ENCODE data around the gene RMI1.
"Not testable (repeated sequence)": the region's sequence is repeated elsewhere in the genome, so short reads cannot be mapped to it uniquely, and the experiment has no call there.

RMI1 gene

GRCh38 chr9:83980395-83981125 is at the start of gene RMI1:
Gene RMI1, plus strand, starts transcription at chr9:83980805. Its CDS starts 20,182 bp downstream, at chr9:84000987.
- peak; percentile 93 for DNase-seq (ENCODE audit: low spot score)

DNA sequence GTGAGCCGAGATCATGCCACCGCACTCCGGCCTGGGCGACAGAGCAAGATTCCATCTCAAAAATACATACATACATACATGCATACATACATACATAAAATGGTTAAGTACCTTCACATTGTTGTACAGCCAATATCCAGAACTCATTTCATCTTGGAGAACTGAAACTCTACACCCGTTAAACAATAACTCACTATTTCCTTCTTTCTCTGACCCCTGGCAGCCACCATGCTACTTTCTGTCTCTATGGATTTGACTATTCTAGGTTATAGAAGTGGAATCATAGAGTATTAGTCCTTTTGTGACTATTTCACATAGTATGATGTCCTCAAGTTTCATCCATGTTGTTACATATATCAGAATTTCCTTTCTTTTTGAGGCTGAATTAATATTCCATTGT is 49.7 kb upstream of the RMI1 start:
- no peak for DNase-seq (ENCODE audit: low spot score)

DNA sequence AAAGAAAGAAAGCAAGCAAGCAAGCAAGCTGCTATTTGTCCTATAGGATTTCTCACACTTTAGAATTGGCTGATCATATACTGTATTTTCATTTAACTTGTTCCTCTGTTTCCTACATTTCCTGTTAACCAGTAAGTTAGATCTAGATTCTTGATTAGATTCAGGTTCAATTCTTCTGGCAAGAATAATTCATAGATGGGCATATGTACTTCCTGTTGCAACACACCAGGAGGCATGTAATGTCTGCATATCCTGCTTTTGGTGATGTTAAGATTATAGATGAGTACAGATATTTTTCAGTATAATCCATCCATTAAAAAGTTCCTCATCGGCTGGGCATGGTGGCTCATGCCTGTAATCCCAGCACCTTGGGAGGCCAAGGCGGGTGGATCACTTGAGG is 48.6 kb upstream of the RMI1 start:
- no peak for DNase-seq (ENCODE audit: low spot score)

DNA sequence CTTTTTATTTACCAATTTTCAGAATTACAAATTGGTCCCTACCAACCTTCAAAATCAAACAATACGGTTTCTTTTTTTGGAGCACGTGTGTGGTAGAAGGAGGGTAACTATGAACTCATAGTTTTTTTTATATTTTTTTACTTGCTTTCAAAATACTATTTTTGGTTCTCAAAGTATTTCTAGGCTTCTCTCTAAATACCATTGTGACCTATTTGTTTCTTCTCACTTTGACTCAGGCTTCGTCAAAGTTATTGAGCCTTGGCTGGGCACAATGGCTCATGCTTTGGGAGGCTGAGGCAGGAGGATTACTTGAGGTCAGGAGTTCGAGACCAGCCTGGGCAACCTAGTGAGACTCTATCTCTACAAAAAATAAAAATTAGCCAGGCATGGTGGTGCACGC is 47.8 kb upstream of the RMI1 start:
- no peak for DNase-seq (ENCODE audit: low spot score)

- no peak for DNase-seq (ENCODE audit: low spot score)
Observed at GRCh38 chr9:83933790-83934189, 46.8 kb upstream of the RMI1 start.

DNA sequence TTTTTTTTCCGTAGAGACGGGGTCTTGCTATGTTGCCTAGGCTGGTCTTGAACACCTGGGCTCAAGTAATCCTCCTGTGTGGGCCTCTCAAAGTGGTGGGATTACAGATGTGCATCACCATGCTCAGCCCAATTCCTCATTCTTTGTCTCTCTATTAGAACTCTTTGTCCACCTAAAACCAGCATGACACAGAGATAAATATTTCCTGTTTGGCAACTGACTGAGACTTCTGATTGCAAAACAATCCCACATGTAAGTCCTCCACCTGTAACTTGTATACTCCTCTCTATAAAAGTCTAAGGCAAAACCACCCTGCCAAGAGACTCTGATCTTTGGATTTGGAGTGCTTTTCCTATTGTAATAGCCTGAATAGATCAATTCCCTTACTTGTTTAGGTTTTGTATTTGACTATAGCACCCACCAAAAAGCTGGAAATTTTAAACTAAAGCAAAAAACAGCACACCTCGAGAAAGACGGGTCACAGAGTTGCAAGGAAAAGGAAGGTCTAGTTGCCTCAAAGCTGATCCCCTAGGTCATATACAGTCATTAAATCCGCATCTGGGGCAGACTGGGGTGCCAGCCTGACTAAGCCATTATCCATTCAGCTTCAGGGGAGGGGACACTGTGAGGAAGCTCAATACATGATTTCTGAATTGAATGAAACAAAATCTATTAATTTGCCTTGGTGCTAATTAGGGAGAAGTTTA is 45.9 kb upstream of the RMI1 start:
- no peak for DNase-seq (ENCODE audit: low spot score)

DNA sequence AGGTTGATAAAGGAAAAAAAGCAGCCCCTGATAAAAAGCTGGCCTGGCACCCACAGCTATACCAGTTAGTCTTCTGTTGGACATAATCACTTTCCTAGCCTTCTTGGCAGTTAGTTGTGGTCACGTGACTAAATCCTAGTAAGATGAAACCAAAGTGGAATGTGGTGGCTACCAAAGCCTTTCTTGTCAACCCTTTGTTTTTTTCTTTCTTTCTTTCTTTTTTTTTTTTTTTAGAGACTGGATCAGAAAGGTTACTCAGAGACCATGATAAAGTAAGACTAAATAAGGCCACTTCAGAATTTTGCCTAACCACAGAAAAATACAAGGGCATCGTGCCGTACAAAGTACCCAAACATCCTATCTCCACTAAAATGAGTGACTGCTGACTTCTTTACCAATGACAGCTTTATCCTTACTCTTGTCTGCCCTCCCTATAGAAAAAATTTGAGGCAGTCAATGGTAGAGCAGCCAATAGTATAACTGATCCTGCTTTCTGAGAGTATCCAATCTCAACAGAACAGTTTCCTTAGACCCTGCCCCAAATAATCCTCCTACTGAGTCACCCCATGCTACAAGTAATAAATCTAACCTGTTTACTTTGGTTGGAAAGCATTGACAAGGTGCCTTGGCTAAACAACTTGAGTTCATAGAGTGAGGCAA is 45.2 kb upstream of the RMI1 start:
- DNase-seq (ENCODE audit: low spot score) = no peak

DNA sequence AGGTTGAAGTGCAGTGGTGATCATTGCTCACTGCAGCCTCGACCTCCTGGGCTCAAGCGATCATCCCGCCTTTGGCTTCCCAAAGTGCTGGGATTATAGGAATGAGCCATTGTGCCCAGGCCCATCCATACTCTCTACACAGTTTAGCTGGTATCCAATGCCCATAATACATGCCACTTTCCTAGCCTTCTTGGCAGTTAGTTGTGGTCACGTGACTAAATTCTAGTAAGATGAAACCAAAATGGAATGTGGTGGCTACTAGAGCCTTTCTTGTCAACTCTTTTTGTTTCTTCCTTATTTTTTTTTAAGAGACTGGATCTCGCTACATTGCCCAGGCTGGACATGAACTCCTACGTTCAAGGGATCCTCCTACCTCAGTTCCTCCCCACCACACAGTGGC is 44.1 kb upstream of the RMI1 start:
- no peak for DNase-seq (ENCODE audit: low spot score)

DNA sequence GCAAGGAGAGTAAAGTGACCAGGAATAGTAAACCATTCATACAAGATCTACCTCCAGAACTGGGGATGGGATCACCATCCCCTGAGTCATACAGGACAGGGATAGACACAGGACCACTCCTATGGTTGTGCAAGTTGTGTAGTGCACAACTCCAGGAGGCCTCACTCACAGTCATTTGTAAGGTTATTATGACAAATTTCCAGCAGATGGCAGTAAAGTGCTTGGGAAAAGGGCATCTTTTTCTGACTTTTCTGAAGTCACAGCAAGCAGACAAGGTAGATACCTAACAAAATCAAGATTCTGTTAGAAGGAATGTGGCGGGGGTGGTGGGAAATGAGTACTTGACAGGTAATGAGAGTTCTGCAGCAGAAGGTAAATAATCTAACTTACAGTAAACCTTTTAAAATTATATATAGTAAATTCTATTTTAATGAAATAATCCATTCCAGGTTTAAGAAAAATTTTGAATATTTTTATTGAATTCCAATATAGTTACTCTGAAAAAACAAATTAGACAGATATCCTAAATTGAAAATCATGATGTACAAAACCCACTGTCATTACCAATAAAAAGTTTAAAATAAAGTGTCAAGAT is 42.6 kb upstream of the RMI1 start:
- DNase-seq (ENCODE audit: low spot score) = peak; percentile 69

- no peak for DNase-seq (ENCODE audit: low spot score)
Observed at GRCh38 chr9:83940590-83941303, 39.9 kb upstream of the RMI1 start.

DNA sequence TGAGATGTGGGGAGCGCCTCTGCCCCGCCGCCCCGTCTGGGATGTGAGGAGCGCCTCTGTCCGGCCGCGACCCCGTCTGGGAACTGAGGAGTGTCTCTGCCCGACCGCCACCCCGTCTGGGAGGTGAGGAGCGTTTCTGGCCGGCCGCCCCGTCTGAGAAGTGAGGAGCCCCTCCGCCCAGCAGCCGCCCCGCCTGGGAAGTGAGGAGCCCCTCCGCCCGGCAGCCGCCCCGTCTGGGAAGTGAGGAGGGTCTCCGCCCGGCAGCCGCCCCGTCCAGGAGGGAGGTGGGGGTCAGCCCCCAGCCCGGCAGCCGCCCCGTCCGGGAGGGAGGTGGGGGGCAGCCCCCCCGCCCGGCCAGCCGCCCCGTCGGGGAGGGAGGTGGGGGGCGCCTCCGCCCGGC is 32.5 kb upstream of the RMI1 start:
- not testable (repeated sequence) for DNase-seq (ENCODE audit: low spot score)

GRCh38 chr9:83956086-83956435 is 24.5 kb upstream of the RMI1 start:
- DNase-seq (ENCODE audit: low spot score) = no peak

DNA sequence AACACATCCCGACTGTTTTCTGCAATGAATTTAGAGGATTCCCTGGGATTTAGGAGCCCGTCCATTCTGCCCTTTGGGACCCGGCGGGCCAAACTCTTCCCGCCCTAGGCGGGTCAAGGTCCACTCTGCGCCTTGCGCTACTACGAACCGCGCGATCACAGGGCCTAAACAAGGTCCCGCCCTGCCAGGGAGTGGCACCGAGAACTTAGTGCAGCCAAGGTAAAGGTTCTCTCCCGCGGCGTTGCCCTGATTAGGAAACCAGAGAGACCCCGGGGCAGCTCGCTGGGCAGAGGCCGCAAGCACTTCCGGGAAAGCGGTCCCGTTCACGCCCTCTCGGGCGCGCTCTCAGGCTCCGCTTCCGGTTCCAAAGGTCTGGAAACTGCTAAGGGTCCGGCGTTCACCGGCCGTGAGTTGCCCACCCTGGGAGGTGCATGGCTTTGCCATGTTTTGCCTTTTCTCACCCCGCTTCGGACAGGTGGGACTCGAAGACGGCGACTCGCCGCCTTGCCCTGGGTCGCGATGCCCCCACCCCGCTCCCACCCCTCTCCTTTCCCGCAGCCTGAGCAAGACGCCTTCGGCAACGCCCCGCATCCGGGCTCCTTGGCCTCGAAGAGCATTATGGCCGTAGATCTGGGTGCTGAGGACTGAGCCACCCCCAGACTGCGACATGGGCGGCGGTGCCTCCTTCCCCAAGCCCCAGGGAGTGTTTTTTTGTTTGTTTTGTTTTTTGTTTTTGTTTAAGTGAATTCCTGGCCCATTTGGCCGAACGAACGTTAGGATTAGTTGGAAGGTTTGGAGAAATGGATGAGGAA is 24.0 kb upstream of the RMI1 start:
- DNase-seq (ENCODE audit: low spot score) = peak; percentile 51

DNA sequence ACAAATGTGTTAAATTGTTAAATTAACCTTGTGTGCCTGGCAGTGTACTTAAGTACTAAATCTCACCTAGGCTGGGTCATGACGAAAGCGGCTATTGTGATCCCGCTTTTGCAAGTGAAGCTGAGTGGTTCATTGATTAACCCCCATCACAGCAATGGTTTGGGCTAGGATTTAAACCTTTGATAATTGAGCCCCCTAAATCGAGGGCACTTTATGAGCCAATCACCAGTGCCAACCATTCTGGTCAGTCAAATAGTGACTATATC is 23.4 kb upstream of the RMI1 start:
- no peak for DNase-seq (ENCODE audit: low spot score)

GRCh38 chr9:83959061-83959460 is 21.5 kb upstream of the RMI1 start:
- no peak for DNase-seq (ENCODE audit: low spot score)

- no peak for DNase-seq (ENCODE audit: low spot score)
Observed at GRCh38 chr9:83960991-83961390, 19.6 kb upstream of the RMI1 start.

- DNase-seq (ENCODE audit: low spot score) = no peak
Observed at GRCh38 chr9:83962165-83962564, 18.4 kb upstream of the RMI1 start.

DNA sequence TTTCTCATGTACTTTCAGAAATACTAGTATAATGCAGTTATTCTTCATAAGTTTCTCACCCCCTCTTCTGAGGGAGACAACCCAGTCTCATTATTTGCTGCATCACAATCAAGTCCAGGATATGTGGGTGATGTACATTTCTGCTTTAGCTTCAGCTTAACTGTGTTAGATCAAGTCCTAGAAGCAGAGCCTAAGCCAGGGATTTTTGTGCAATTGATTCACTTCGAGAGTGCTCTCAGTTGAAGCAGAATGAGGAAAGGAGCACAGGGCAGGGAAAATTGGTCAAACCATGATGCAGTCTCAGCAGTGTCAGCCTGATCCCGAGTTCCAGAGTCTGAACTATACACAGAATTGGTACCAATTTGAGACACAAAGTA is 15.6 kb upstream of the RMI1 start:
- no peak for DNase-seq (ENCODE audit: low spot score)

DNA sequence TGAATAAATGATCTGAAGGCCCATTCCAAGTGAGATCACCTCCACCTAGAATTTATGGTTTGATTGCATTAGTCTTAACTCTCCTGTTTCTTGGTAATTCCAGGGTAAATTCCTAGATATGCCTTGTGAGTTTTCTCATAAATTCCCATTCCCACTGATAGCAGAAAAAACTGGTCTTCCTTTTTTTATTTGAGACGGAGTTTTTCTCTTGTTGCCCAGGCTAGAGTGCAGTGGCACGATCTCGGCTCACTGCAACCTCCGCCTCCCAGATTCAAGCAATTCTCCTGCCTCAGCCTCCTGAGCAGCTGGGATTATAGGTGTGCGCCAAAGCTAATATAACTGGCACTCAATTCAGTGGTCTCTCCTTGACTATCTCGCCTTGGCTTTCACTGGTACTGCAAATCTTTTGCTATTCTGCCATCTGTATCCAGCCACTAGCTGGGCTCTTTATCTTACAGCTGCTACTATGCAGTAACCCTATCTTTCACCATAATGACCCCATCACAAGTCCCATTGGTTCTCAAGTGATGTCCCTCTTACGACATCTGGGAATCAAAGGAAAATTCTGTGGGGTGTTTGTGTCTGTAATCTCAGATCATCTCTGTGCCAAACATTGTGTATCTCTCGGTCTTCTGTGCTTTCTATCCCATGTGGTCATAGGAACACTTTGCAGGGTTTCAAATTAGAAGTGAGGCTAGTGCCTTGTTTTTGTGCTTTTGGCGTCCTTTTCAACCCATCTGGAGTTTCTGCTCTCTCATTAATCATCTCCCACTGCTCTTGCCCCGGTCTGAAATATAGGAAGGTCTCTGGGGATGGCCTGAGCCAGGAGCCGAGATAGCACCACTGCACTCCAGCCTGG is 15.0 kb upstream of the RMI1 start:
- DNase-seq (ENCODE audit: low spot score) = no peak

- DNase-seq (ENCODE audit: low spot score) = no peak
Observed at GRCh38 chr9:83966209-83966582, 14.4 kb upstream of the RMI1 start.

DNA sequence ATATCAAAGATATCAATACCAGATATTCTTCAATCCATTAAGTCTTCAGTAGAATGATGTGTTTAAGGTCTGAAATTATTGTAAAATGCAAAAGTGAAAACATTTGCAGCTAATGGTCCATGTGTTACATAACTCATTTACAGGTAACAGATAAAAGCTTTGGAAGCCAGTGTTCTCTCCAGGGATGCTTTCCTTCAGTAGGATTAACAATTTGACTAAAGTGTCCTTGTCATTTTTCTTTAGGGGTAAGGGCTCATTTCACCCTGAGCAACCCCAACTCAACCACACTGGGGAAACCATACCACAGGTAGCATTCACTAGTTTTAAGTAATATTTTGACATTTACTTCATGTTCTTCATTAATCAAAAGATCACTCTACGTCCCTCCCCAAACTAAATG is 13.5 kb upstream of the RMI1 start:
- DNase-seq (ENCODE audit: low spot score) = no peak
